HEK293 (cell line): ENCODE measurements around the gene LCORL.

Experiments used
- CTCF ChIA-PET: fragments of 350-600 bp; formaldehyde crosslinking; extraction: SDS; loops from one replicate; lab custom pipeline; 2021; ENCODE audit warnings: antibody characterized with exemption; lab: Yijun Ruan, JAX
- POLR2A ChIA-PET: fragments of 300-600 bp; formaldehyde crosslinking; extraction: SDS; loops from one replicate; lab custom pipeline; 2020; ENCODE audit warnings: antibody characterized with exemption, inconsistent platforms; lab: Yijun Ruan, JAX
- H3K27ac ChIP-seq: fragments of 200-500 bp; sonication (Bioruptor generic); 2 replicates; pipeline ENCODE4 v1.5.1; 2014; ENCODE audit warnings: low read depth, low read length, control low read depth, inconsistent platforms; ENCODE audit errors: extremely low read depth
- H3K36me3 ChIP-seq, 2 experiments: fragments of 200-500 bp in 1 of 2; sonication (Bioruptor generic) in 1 of 2; 1 replicate in 1 of 2; 2 replicates in 1 of 2; pipeline ENCODE4 v1.5.1; 2014 to 2017; ENCODE audit warnings: inconsistent platforms in 2 of 2, low read length in 2 of 2; ENCODE audit not compliant: control insufficient read depth in 2 of 2, insufficient read depth in 1 of 2
- H3K4me1 ChIP-seq: fragments of 200-500 bp; sonication (Bioruptor generic); 2 replicates; pipeline ENCODE4 v1.5.1; 2014; ENCODE audit warnings: mild to moderate bottlenecking, low read length, inconsistent platforms; ENCODE audit not compliant: control insufficient read depth, insufficient read depth
- H3K4me3 ChIP-seq: 2 replicates; pipeline ENCODE4 v1.5.1; 2011; ENCODE audit warnings: low read depth, mild to moderate bottlenecking, control low read depth, low read length, moderate library complexity
- H3K9me3 ChIP-seq: fragments of 200-500 bp; sonication (Bioruptor generic); 2 replicates; pipeline ENCODE4 v1.5.1; 2014; ENCODE audit warnings: low read depth, low read length, inconsistent platforms; ENCODE audit not compliant: control insufficient read depth, insufficient read depth
- BCL11A ChIP-seq: fragments of 450-650 bp; formaldehyde crosslinking; IDR thresholded peaks from 2 replicates; pipeline ENCODE4 v1.5.1; 2016; ENCODE audit warnings: low read depth, missing biosample characterization, missing genetic modification characterization
- MEIS1 ChIP-seq: sonication (generic); formaldehyde crosslinking; IDR thresholded peaks from 2 replicates; pipeline ENCODE4 v1.8.1; 2022; ENCODE audit warnings: missing genetic modification reagents, mild to moderate bottlenecking, borderline replicate concordance
- REPIN1 ChIP-seq: fragments of 450-650 bp; formaldehyde crosslinking; IDR thresholded peaks from 2 replicates; pipeline ENCODE4 v1.5.1; 2017; ENCODE audit warnings: missing biosample characterization, missing genetic modification characterization, low read depth
- TCF7L2 ChIP-seq: IDR thresholded peaks from 2 replicates; pipeline ENCODE4 v1.6.1; 2011; ENCODE audit warnings: low read depth, mild to moderate bottlenecking, inconsistent platforms, low read length, moderate library complexity, borderline replicate concordance
- ZBTB17 ChIP-seq: fragments of 450-650 bp; formaldehyde crosslinking; IDR thresholded peaks from 2 replicates; pipeline ENCODE4 v1.5.1; 2016; ENCODE audit warnings: missing biosample characterization, missing genetic modification characterization
- ZEB2 ChIP-seq: fragments of 450-650 bp; formaldehyde crosslinking; IDR thresholded peaks from 2 replicates; pipeline ENCODE4 v1.5.1; 2016; ENCODE audit warnings: missing biosample characterization, missing genetic modification characterization
- ZNF112 ChIP-seq: fragments of 450-650 bp; formaldehyde crosslinking; IDR thresholded peaks from 2 replicates; pipeline ENCODE4 v1.5.0; 2017; ENCODE audit warnings: missing biosample characterization, missing genetic modification characterization
- ZNF121 ChIP-seq: fragments of 450-650 bp; formaldehyde crosslinking; IDR thresholded peaks from 2 replicates; pipeline ENCODE4 v1.5.1; 2016; ENCODE audit warnings: missing biosample characterization, missing genetic modification characterization
- ZNF146 ChIP-seq: fragments of 450-650 bp; formaldehyde crosslinking; IDR thresholded peaks from 2 replicates; pipeline ENCODE4 v1.5.1; 2016; ENCODE audit warnings: missing biosample characterization, missing genetic modification characterization
- ZNF223 ChIP-seq: fragments of 450-650 bp; formaldehyde crosslinking; IDR thresholded peaks from 2 replicates; pipeline ENCODE4 v1.5.1; 2016; ENCODE audit warnings: missing biosample characterization, missing genetic modification characterization
- ZNF311 ChIP-seq: fragments of 450-650 bp; formaldehyde crosslinking; IDR thresholded peaks from 2 replicates; pipeline ENCODE4 v1.5.1; 2017; ENCODE audit warnings: missing biosample characterization, missing genetic modification characterization, borderline replicate concordance
- ZNF354C ChIP-seq: fragments of 450-650 bp; formaldehyde crosslinking; IDR thresholded peaks from 2 replicates; pipeline ENCODE4 v1.5.1; 2016; ENCODE audit warnings: missing biosample characterization, missing genetic modification characterization, low read depth, borderline replicate concordance
- ZNF473 ChIP-seq: fragments of 450-650 bp; formaldehyde crosslinking; IDR thresholded peaks from 2 replicates; pipeline ENCODE4 v1.5.1; 2017; ENCODE audit warnings: missing biosample characterization, missing genetic modification characterization
- ZNF585B ChIP-seq: fragments of 450-650 bp; formaldehyde crosslinking; IDR thresholded peaks from 2 replicates; pipeline ENCODE4 v1.5.1; 2016; ENCODE audit warnings: missing biosample characterization, missing genetic modification characterization
- ZNF677 ChIP-seq: fragments of 450-650 bp; IDR thresholded peaks from 2 replicates; pipeline ENCODE4 v1.5.0; 2018; ENCODE audit warnings: missing biosample characterization, mild to moderate bottlenecking, missing genetic modification characterization, moderate library complexity
- ZNF785 ChIP-seq: fragments of 450-650 bp; formaldehyde crosslinking; IDR thresholded peaks from 2 replicates; pipeline ENCODE4 v1.5.1; 2016; ENCODE audit warnings: missing biosample characterization, missing genetic modification characterization
- TF ChIP-seq, protein P1 (sequence below): fragments of 450-650 bp; formaldehyde crosslinking; IDR thresholded peaks from 2 replicates; pipeline ENCODE4 v1.5.1; 2016; ENCODE audit warnings: missing biosample characterization, missing genetic modification characterization, borderline replicate concordance
- TF ChIP-seq, protein P2 (sequence below): fragments of 450-650 bp; formaldehyde crosslinking; IDR thresholded peaks from 2 replicates; pipeline ENCODE4 v1.5.1; 2016; ENCODE audit warnings: missing biosample characterization, missing genetic modification characterization
- TF ChIP-seq, protein P3 (sequence below): fragments of 450-650 bp; formaldehyde crosslinking; IDR thresholded peaks from 2 replicates; pipeline ENCODE4 v1.5.1; 2017; ENCODE audit warnings: missing biosample characterization, missing genetic modification characterization
- TF ChIP-seq, protein P4 (sequence below): fragments of 450-650 bp; formaldehyde crosslinking; IDR thresholded peaks from 2 replicates; pipeline ENCODE4 v1.5.1; 2016; ENCODE audit warnings: missing biosample characterization, missing genetic modification characterization, borderline replicate concordance
- TF ChIP-seq, protein P5 (sequence below): fragments of 450-650 bp; formaldehyde crosslinking; IDR thresholded peaks from 2 replicates; pipeline ENCODE4 v1.5.1; 2016; ENCODE audit warnings: missing biosample characterization, missing genetic modification characterization

LCORL gene

DNA sequence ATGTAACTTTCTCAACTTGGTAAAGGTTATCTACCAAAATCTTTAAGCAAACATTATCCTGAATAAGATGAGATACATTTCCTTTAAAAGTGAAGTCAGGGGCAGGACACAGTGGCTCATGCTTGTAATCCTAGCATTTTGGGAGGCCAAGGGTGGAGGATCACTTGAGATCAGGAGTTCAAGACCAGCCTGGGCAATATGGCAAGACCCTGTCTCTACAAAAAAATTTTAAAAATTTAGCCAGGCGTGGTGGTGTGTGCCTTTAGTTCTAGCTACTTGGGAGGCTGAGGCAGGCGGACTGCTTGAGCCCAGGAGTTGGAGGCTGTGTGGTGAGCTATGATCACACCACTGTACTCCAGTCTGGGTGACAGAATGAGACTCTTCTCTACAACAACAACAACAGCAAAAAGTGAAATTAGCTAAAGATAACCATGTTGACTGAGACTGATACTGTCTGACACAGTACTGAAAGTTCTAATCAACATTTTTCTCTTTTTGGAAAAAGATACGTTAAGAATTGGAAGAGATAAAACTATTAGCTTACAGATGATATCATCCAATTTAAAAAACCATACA is 215.9 kb downstream of the LCORL start (continued):
- TF ChIP-seq, protein P1, sequence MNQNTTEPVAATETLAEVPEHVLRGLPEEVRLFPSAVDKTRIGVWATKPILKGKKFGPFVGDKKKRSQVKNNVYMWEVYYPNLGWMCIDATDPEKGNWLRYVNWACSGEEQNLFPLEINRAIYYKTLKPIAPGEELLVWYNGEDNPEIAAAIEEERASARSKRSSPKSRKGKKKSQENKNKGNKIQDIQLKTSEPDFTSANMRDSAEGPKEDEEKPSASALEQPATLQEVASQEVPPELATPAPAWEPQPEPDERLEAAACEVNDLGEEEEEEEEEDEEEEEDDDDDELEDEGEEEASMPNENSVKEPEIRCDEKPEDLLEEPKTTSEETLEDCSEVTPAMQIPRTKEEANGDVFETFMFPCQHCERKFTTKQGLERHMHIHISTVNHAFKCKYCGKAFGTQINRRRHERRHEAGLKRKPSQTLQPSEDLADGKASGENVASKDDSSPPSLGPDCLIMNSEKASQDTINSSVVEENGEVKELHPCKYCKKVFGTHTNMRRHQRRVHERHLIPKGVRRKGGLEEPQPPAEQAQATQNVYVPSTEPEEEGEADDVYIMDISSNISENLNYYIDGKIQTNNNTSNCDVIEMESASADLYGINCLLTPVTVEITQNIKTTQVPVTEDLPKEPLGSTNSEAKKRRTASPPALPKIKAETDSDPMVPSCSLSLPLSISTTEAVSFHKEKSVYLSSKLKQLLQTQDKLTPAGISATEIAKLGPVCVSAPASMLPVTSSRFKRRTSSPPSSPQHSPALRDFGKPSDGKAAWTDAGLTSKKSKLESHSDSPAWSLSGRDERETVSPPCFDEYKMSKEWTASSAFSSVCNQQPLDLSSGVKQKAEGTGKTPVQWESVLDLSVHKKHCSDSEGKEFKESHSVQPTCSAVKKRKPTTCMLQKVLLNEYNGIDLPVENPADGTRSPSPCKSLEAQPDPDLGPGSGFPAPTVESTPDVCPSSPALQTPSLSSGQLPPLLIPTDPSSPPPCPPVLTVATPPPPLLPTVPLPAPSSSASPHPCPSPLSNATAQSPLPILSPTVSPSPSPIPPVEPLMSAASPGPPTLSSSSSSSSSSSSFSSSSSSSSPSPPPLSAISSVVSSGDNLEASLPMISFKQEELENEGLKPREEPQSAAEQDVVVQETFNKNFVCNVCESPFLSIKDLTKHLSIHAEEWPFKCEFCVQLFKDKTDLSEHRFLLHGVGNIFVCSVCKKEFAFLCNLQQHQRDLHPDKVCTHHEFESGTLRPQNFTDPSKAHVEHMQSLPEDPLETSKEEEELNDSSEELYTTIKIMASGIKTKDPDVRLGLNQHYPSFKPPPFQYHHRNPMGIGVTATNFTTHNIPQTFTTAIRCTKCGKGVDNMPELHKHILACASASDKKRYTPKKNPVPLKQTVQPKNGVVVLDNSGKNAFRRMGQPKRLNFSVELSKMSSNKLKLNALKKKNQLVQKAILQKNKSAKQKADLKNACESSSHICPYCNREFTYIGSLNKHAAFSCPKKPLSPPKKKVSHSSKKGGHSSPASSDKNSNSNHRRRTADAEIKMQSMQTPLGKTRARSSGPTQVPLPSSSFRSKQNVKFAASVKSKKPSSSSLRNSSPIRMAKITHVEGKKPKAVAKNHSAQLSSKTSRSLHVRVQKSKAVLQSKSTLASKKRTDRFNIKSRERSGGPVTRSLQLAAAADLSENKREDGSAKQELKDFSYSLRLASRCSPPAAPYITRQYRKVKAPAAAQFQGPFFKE (tag by site-specific recombination) = no peak
- TF ChIP-seq MEIS1 (CRISPR knock-in tag) = no peak
- no peak for TF ChIP-seq ZNF354C (tag by site-specific recombination)
- no peak for TF ChIP-seq ZNF112 (tag by site-specific recombination)
- no peak for TF ChIP-seq ZNF785
- no peak for TF ChIP-seq ZNF311 (tag by site-specific recombination)
- no peak for TF ChIP-seq ZNF121 (tag by site-specific recombination)
- no peak for TF ChIP-seq ZNF473 (tag by site-specific recombination)
- TF ChIP-seq, protein P2, sequence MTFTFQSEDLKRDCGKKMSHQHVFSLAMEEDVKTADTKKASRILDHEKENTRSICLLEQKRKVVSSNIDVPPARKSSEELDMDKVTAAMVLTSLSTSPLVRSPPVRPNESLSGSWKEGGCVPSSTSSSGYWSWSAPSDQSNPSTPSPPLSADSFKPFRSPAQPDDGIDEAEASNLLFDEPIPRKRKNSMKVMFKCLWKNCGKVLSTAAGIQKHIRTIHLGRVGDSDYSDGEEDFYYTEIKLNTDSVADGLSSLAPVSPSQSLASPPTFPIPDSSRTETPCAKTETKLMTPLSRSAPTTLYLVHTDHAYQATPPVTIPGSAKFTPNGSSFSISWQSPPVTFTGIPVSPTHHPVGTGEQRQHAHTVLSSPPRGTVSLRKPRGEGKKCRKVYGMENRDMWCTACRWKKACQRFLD (tag by site-specific recombination) = no peak
- TF ChIP-seq, protein P3, sequence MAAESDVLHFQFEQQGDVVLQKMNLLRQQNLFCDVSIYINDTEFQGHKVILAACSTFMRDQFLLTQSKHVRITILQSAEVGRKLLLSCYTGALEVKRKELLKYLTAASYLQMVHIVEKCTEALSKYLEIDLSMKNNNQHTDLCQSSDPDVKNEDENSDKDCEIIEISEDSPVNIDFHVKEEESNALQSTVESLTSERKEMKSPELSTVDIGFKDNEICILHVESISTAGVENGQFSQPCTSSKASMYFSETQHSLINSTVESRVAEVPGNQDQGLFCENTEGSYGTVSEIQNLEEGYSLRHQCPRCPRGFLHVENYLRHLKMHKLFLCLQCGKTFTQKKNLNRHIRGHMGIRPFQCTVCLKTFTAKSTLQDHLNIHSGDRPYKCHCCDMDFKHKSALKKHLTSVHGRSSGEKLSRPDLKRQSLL (tag by site-specific recombination) = no peak
- TF ChIP-seq, protein P4, sequence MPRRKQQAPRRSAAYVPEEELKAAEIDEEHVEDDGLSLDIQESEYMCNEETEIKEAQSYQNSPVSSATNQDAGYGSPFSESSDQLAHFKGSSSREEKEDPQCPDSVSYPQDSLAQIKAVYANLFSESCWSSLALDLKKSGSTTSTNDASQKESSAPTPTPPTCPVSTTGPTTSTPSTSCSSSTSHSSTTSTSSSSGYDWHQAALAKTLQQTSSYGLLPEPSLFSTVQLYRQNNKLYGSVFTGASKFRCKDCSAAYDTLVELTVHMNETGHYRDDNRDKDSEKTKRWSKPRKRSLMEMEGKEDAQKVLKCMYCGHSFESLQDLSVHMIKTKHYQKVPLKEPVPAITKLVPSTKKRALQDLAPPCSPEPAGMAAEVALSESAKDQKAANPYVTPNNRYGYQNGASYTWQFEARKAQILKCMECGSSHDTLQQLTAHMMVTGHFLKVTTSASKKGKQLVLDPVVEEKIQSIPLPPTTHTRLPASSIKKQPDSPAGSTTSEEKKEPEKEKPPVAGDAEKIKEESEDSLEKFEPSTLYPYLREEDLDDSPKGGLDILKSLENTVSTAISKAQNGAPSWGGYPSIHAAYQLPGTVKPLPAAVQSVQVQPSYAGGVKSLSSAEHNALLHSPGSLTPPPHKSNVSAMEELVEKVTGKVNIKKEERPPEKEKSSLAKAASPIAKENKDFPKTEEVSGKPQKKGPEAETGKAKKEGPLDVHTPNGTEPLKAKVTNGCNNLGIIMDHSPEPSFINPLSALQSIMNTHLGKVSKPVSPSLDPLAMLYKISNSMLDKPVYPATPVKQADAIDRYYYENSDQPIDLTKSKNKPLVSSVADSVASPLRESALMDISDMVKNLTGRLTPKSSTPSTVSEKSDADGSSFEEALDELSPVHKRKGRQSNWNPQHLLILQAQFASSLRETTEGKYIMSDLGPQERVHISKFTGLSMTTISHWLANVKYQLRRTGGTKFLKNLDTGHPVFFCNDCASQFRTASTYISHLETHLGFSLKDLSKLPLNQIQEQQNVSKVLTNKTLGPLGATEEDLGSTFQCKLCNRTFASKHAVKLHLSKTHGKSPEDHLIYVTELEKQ = no peak
- TF ChIP-seq ZBTB17 = no peak
- TF ChIP-seq ZNF585B = no peak
- TF ChIP-seq ZNF677 (tag by site-specific recombination) = no peak

DNA sequence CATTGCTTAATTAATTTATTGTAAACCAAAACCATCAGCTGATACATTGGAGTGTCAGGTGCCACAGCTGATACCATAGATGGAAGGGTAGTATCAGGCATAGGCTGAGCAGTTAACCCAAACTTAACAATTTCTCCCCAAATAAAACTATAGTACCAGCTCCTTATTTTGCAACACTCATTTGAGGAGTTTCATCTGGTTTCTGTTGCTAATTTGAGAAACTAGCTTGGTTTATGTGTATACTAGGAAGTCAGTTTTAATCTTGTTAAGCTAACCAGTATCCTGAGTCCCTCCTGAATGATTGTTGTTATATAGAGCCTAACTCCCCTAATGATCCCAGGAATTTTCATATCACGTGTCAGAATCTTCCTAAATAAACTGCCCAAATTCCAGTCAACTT is 223.7 kb downstream of the LCORL start:
- H3K4me3 ChIP-seq = no peak overlapping the region
- H3K36me3 ChIP-seq = peaks cover 10 to 36% of the 10 kb centered on the region in 2 experiments
- ChIA-PET POLR2A (no interaction called here), CTCF (interaction anchor here (0.8 to 1.4 kb wide), 2 partner anchors 11 to 35 kb away, joined by 3 to 7 read pairs; no protein-coding TSS in a partner anchor)
- no peaks in the 10 kb centered on the region for H3K4me1 ChIP-seq
- H3K9me3 ChIP-seq = no peaks in the 10 kb centered on the region
- no peak overlapping the region for H3K27ac ChIP-seq
- TF ChIP-seq ZNF223 (tag by site-specific recombination) (no peak), BCL11A (tag by site-specific recombination) (no peak), REPIN1 (tag by site-specific recombination) (no peak), ZNF146 (tag by site-specific recombination) (no peak), TCF7L2 (no peak), ZEB2 (tag by site-specific recombination) (no peak)
- TF ChIP-seq, protein P5, sequence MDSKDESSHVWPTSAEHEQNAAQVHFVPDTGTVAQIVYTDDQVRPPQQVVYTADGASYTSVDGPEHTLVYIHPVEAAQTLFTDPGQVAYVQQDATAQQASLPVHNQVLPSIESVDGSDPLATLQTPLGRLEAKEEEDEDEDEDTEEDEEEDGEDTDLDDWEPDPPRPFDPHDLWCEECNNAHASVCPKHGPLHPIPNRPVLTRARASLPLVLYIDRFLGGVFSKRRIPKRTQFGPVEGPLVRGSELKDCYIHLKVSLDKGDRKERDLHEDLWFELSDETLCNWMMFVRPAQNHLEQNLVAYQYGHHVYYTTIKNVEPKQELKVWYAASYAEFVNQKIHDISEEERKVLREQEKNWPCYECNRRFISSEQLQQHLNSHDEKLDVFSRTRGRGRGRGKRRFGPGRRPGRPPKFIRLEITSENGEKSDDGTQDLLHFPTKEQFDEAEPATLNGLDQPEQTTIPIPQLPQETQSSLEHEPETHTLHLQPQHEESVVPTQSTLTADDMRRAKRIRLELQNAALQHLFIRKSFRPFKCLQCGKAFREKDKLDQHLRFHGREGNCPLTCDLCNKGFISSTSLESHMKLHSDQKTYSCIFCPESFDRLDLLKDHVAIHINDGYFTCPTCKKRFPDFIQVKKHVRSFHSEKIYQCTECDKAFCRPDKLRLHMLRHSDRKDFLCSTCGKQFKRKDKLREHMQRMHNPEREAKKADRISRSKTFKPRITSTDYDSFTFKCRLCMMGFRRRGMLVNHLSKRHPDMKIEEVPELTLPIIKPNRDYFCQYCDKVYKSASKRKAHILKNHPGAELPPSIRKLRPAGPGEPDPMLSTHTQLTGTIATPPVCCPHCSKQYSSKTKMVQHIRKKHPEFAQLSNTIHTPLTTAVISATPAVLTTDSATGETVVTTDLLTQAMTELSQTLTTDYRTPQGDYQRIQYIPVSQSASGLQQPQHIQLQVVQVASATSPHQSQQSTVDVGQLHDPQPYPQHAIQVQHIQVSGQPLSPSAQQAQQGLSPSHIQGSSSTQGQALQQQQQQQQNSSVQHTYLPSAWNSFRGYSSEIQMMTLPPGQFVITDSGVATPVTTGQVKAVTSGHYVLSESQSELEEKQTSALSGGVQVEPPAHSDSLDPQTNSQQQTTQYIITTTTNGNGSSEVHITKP (tag by site-specific recombination) = no peak
